Measurements from ENCODE around the gene CRBN. TPM values are rescaled to one million over a fixed set of nuclear protein-coding genes. Genes with fewer than 3 reads are reported as not detected.

Gene CRBN
- total RNA-seq, 4 donors from 2014 or later, result 13.3 to 118 (median 44.6) TPM

DNA sequence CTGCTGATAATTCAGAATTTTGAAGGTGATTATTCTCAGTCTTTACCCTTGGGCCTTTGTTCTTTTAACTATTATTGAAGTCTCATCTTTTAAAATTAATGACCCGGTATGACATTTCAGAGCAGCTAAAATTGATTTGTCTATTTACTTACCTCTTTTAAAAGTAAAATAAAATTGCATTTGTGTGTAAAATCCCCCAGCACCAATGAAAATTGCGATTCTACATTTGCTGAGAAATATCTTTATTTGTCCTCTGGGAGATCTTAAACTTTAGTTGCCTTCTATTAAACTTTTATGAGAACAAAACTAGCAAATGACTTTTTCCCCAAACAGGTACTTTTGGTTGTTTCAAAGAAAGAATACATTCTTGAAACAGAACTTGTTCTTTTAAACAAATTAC lies 61.8 kb downstream of the CRBN start:
- Histone ChIP-seq H3K27ac (no peak overlapping the region), H3K4me3 (no peak overlapping the region), H3K4me1 (no peaks in the 10 kb centered on the region), H3K9me3 (no peaks in the 10 kb centered on the region), H3K36me3 (no peaks in the 10 kb centered on the region), H3K27me3 (no peaks in the 10 kb centered on the region)
- WGBS, 2 donors, result 75 to 77% methylated on average over 2 of the region's 2 CpGs
- DNase-seq, result no peak
- intact Hi-C loops (cut with DNase I), result no loop called here
- TF ChIP-seq, protein P1, sequence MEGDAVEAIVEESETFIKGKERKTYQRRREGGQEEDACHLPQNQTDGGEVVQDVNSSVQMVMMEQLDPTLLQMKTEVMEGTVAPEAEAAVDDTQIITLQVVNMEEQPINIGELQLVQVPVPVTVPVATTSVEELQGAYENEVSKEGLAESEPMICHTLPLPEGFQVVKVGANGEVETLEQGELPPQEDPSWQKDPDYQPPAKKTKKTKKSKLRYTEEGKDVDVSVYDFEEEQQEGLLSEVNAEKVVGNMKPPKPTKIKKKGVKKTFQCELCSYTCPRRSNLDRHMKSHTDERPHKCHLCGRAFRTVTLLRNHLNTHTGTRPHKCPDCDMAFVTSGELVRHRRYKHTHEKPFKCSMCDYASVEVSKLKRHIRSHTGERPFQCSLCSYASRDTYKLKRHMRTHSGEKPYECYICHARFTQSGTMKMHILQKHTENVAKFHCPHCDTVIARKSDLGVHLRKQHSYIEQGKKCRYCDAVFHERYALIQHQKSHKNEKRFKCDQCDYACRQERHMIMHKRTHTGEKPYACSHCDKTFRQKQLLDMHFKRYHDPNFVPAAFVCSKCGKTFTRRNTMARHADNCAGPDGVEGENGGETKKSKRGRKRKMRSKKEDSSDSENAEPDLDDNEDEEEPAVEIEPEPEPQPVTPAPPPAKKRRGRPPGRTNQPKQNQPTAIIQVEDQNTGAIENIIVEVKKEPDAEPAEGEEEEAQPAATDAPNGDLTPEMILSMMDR (IDR thresholded peaks at IDR 0.05), result no peak
- no peak for TF ChIP-seq POLR2A (IDR thresholded peaks at IDR 0.05)

DNA sequence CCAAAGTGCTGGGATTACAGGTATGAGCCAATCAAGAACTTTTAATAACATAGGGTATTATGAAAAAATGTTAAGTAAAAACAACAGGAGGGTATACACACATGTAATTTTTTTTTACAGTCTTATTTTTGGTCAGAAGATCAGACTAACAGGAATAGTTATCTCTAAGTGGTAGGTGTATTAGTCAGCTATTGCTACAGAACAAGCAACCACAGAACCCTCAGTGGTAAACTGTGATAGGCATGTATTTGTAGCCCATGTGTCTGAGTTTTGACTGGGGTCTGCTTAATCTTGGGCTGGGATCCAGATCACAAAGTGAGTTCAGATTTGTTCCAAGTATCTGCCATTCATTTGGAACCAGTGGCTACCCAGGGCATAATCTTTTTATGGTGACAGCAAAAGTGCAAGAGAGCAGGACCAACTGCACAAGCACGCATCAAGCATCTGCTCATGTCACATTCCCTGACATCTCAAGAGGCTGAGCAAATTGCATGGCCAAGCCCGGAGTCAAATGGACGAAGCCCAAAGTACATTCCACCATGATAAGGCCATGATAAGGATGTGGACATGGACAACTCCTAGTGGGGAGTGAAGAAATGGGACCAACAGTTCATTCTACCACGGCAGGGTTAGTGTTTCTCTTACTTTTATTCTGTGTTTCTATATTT lies 66.3 kb downstream of the CRBN start:
- Histone ChIP-seq H3K4me1 (peaks cover 0 to 6% (median 0%) of the 10 kb centered on the region in 3 donors), H3K36me3 (no peaks in the 10 kb centered on the region), H3K4me3 (no peak overlapping the region), H3K27ac (no peak overlapping the region), H3K9me3 (no peaks in the 10 kb centered on the region), H3K27me3 (no peaks in the 10 kb centered on the region)
- no peak for DNase-seq
- intact Hi-C loops (cut with DNase I), result no loop called here
- TF ChIP-seq, protein P1 (IDR thresholded peaks at IDR 0.05), result no peak
- no peak for TF ChIP-seq POLR2A (IDR thresholded peaks at IDR 0.05)
- 64 to 76% methylated on average over 4 of the region's 4 CpGs for WGBS, 2 donors

DNA sequence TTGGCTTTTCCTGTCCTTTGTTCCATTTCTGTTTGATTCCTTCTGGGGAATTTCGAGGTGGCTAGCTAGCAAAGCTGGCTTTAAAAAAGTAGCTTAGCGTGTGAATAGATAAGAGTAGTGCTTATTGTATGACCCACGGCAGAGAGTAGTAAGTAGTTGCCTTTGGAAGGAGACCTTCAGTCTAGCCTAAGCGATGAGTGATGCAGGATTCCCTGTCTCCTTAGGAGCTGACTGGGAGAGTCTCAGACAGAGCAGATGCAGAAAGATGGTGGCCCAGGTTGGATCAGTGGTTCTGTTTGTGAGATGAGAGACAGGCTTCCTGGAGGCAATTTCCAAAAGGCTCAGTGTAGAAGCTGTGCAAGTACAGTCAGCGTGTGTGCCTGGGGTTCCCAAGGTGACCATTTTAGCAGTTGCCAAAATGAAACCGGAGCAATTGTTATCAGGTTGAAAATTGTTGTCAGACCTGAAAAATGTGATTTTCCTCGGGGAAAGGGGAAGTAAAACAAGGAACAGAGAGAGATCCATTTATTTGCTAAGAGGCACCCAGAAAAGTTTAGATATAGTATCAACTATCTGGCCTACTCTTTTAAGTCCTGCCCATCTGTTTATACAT lies 68.6 kb downstream of the CRBN start:
- Histone ChIP-seq H3K27ac (peak overlapping the region in 1 of 4 donors; percentile 65), H3K4me1 (peaks cover 0 to 6% (median 0%) of the 10 kb centered on the region in 3 donors), H3K36me3 (no peaks in the 10 kb centered on the region), H3K9me3 (no peaks in the 10 kb centered on the region), H3K4me3 (no peak overlapping the region), H3K27me3 (no peaks in the 10 kb centered on the region)
- intact Hi-C loops (cut with DNase I), result no loop called here
- TF ChIP-seq, protein P1 (IDR thresholded peaks at IDR 0.05), result no peak
- TF ChIP-seq POLR2A (IDR thresholded peaks at IDR 0.05), result no peak
- DNase-seq, result no peak
- 58 to 60% methylated on average over 5 to 6 of the region's 7 CpGs for WGBS, 2 donors

DNA sequence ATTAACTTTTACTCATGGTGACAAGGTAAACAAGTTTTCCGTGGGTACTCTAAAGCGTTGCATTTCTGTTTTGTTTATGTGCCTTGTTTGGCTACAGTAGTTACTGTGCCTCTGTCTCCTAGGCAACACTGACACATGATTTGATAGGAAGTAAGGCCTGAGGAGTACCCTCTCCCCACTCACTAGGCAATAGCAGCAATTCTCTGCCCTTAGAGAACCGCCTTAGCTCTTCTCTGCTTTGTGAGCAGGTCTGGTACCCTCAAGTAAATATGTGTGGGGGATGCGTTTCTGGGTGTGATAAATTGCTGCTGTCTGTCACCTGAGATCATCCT lies 69.2 kb downstream of the CRBN start, which contains the start of gene IL5RA:
Gene IL5RA, minus strand, starts transcription at position 76 of the 332 bp plus-strand sequence. CDS start 5,390 bp downstream, outside the sequence.
- peaks cover 0 to 6% (median 0%) of the 10 kb centered on the region in 3 donors for H3K4me1 ChIP-seq
- H3K27me3 ChIP-seq, result no peaks in the 10 kb centered on the region
- TF ChIP-seq, protein P1 (IDR thresholded peaks at IDR 0.05), result no peak
- no peak for TF ChIP-seq POLR2A (IDR thresholded peaks at IDR 0.05)
- H3K27ac ChIP-seq, result peak within 1 kb of the TSS in 1 of 4 donors; percentile 65
- no peak for DNase-seq
- 36 to 38% methylated on average over 4 of the region's 4 CpGs for WGBS, 2 donors
- H3K9me3 ChIP-seq, result no peaks in the 10 kb centered on the region
- peak within 1 kb of the TSS in 1 of 4 donors; percentile 18 for H3K4me3 ChIP-seq
- intact Hi-C loops (cut with DNase I), result no loop called here
- H3K36me3 ChIP-seq, result no peaks in the 10 kb centered on the region
